ENCODE data around the gene LMO7.

Gene LMO7

DNA sequence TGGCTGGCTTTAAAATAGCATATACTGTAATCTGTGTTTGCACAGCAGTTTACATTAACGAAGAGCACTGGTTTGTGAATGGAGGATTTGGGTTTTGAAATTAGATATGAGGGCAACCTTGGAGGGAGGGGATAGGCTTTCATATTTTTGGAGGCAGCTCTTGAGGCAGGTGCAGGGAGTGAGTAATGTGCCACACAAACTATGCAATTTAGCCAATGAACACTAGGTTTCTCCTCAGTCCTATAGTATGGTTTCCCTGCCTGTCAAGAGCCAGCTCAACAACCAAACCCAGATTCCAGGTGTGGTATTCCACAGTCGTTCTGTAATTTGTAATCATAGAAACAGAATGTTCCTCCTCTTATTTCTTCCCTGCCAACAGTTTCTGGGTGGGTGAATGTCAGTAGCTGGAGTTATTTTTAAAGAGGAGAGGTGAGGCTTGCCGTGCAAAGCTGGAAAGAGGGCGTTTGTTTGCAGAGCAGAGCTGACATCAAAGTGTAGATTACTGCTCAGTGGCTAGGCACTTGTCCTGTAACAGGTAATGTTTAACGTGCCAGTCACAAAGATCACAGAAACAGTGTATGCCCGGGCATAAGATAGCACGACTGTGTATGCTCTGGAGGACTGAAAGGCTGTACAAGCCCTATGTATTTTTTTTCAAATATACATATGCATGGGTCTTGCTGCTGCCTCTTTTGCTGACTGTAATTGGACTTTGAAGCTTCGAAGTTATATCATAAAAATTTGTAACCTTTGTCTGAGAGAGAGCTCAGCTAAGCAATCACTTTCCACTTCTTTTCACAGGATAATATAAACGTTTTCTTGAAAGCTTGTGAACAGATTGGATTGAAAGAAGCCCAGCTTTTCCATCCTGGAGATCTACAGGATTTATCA, 124.2 kb downstream of the LMO7 start:
- H3K36me3 ChIP-seq (ENCODE audit: control insufficient read depth, insufficient read depth, low read length): no peaks in the 10 kb centered on the region
- H3K4me3 ChIP-seq (ENCODE audit: low read depth, low read length): no peak overlapping the region
- H3K9me3 ChIP-seq (ENCODE audit: control insufficient read depth, insufficient read depth, low read length): no peaks in the 10 kb centered on the region
- no peaks in the 10 kb centered on the region for H3K27me3 ChIP-seq (ENCODE audit: control insufficient read depth, insufficient read depth, low read length)
- H3K9ac ChIP-seq (ENCODE audit: low read depth, low read length): no peak overlapping the region
- no peak overlapping the region for H3K27ac ChIP-seq (ENCODE audit: low read depth, low read length)
- no peaks in the 10 kb centered on the region for H3K4me1 ChIP-seq (ENCODE audit: control insufficient read depth, insufficient read depth, low read length)

GRCh38 chr13:75761369-75761768, 125.2 kb downstream of the LMO7 start:
- Histone ChIP-seq H3K27ac (ENCODE audit: low read depth, low read length) (no peak overlapping the region), H3K4me1 (ENCODE audit: control insufficient read depth, insufficient read depth, low read length) (no peaks in the 10 kb centered on the region), H3K27me3 (ENCODE audit: control insufficient read depth, insufficient read depth, low read length) (no peaks in the 10 kb centered on the region), H3K9ac (ENCODE audit: low read depth, low read length) (no peak overlapping the region), H3K4me3 (ENCODE audit: low read depth, low read length) (no peak overlapping the region), H3K9me3 (ENCODE audit: control insufficient read depth, insufficient read depth, low read length) (no peaks in the 10 kb centered on the region), H3K36me3 (ENCODE audit: control insufficient read depth, insufficient read depth, low read length) (no peaks in the 10 kb centered on the region)

- H3K9ac ChIP-seq (ENCODE audit: low read depth, low read length): no peak overlapping the region
- no peaks in the 10 kb centered on the region for H3K27me3 ChIP-seq (ENCODE audit: control insufficient read depth, insufficient read depth, low read length)
- H3K4me3 ChIP-seq (ENCODE audit: low read depth, low read length): no peak overlapping the region
- H3K9me3 ChIP-seq (ENCODE audit: control insufficient read depth, insufficient read depth, low read length): no peaks in the 10 kb centered on the region
- H3K36me3 ChIP-seq (ENCODE audit: control insufficient read depth, insufficient read depth, low read length): no peaks in the 10 kb centered on the region
- no peak overlapping the region for H3K27ac ChIP-seq (ENCODE audit: low read depth, low read length)
- H3K4me1 ChIP-seq (ENCODE audit: control insufficient read depth, insufficient read depth, low read length): no peaks in the 10 kb centered on the region
Measured at GRCh38 chr13:75762076-75762937, 126.2 kb downstream of the LMO7 start.

- H3K9me3 ChIP-seq (ENCODE audit: control insufficient read depth, insufficient read depth, low read length): no peaks in the 10 kb centered on the region
- no peak overlapping the region for H3K27ac ChIP-seq (ENCODE audit: low read depth, low read length)
- H3K27me3 ChIP-seq (ENCODE audit: control insufficient read depth, insufficient read depth, low read length): no peaks in the 10 kb centered on the region
- no peaks in the 10 kb centered on the region for H3K36me3 ChIP-seq (ENCODE audit: control insufficient read depth, insufficient read depth, low read length)
- no peaks in the 10 kb centered on the region for H3K4me1 ChIP-seq (ENCODE audit: control insufficient read depth, insufficient read depth, low read length)
- H3K9ac ChIP-seq (ENCODE audit: low read depth, low read length): no peak overlapping the region
- no peak overlapping the region for H3K4me3 ChIP-seq (ENCODE audit: low read depth, low read length)
Measured at GRCh38 chr13:75762955-75763354, 126.8 kb downstream of the LMO7 start.

DNA sequence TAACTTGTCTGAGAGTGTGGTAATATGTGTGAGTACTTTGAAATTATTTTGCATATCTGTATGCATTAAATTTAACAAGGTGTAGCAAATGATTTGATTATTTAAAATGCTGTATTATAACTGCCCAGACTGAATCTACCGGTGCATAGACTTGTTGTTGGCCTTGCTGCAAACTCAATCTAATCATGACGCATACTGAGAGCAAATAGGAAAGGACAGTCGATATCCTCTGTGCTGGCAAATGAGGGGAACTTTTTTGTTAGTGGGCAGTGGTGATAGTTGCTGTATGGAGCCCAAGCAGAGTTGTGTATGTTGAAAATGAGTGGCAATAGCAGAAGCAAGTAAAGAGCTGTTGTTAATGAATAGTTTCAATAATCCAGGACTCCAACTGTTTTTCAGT, 127.4 kb downstream of the LMO7 start:
- Histone ChIP-seq H3K4me1 (ENCODE audit: control insufficient read depth, insufficient read depth, low read length) (no peaks in the 10 kb centered on the region), H3K36me3 (ENCODE audit: control insufficient read depth, insufficient read depth, low read length) (no peaks in the 10 kb centered on the region), H3K9ac (ENCODE audit: low read depth, low read length) (no peak overlapping the region), H3K27ac (ENCODE audit: low read depth, low read length) (no peak overlapping the region), H3K27me3 (ENCODE audit: control insufficient read depth, insufficient read depth, low read length) (no peaks in the 10 kb centered on the region), H3K9me3 (ENCODE audit: control insufficient read depth, insufficient read depth, low read length) (no peaks in the 10 kb centered on the region), H3K4me3 (ENCODE audit: low read depth, low read length) (no peak overlapping the region)

DNA sequence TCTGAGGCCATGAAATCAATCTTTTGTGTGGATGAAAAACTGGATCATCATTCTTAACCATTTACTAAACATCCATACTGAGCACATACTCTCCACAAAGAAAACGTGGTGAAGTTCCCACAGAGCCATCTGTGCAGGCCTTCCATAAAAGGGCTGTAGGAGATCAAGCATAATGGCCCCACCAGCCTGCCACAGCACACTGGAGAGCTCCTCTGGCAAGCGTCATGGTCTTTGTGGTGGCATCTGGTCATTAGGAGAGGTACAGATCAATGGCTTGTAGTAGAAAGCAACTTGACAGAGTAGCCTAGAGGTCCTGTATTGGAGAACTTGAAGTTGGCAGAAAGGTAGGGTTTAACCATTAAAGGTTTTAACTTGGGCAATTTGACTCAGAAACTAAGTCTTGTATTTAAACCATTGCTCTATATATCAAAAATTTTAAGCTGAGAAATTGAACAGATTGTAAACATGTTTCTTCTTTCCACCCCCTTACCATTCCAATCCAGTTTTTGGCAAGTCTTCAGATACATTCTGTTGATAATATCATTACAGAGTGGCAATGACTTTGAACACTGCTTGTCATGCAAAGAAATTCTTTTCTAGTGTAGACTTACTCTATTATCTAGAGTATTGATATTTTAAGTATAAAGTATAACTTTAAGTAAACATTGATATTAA, 128.3 kb downstream of the LMO7 start:
- Histone ChIP-seq H3K36me3 (ENCODE audit: control insufficient read depth, insufficient read depth, low read length) (no peaks in the 10 kb centered on the region), H3K9me3 (ENCODE audit: control insufficient read depth, insufficient read depth, low read length) (no peaks in the 10 kb centered on the region), H3K27ac (ENCODE audit: low read depth, low read length) (no peak overlapping the region), H3K9ac (ENCODE audit: low read depth, low read length) (no peak overlapping the region), H3K27me3 (ENCODE audit: control insufficient read depth, insufficient read depth, low read length) (no peaks in the 10 kb centered on the region), H3K4me3 (ENCODE audit: low read depth, low read length) (no peak overlapping the region), H3K4me1 (ENCODE audit: control insufficient read depth, insufficient read depth, low read length) (peaks cover 6% of the 10 kb centered on the region; the same call in 1 of the 2 replicates)

DNA sequence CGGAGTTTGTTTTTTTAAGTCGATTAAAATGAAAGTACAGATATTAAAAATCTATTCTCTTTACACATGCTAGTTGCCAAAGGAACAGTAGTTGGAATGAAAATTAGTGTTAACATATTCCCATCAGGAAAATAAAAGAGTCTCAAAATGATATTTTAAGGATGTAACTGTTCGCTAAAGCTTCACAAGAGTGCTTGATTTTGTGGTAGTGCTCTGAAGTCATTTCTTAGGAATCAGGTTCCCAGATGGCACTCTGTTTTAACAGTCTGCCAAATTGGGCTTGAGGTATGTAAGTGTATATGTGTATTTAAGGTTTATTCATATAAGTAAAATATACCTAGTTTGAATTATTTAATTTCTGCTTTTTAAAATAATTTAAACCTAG, 128.8 kb downstream of the LMO7 start:
- no peak overlapping the region for H3K27ac ChIP-seq (ENCODE audit: low read depth, low read length)
- H3K27me3 ChIP-seq (ENCODE audit: control insufficient read depth, insufficient read depth, low read length): no peaks in the 10 kb centered on the region

DNA sequence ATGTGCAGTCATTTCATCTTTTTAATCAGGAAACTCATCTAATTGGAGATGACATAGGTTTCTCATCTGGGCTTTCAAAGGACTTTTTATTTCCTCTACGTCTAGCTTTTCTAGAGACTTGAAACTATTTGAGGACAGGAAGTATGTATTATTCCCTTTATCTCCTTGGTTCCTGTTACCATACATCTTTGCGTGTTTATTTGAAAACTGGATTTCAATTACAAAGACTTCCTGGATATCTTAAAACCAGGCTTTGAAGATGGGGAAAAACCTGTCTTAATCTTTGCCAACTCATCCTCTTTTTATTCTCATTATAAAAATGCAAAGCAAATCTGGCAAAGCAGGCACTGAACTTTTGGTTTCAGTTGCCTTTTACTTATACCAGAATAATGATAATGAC, 130.5 kb downstream of the LMO7 start:
- H3K4me3 ChIP-seq (ENCODE audit: low read depth, low read length): no peak overlapping the region
- no peaks in the 10 kb centered on the region for H3K9me3 ChIP-seq (ENCODE audit: control insufficient read depth, insufficient read depth, low read length)
- H3K36me3 ChIP-seq (ENCODE audit: control insufficient read depth, insufficient read depth, low read length): no peaks in the 10 kb centered on the region
- H3K27me3 ChIP-seq (ENCODE audit: control insufficient read depth, insufficient read depth, low read length): no peaks in the 10 kb centered on the region
- H3K27ac ChIP-seq (ENCODE audit: low read depth, low read length): no peak overlapping the region
- peaks cover 6% of the 10 kb centered on the region; the same call in 1 of the 2 replicates for H3K4me1 ChIP-seq (ENCODE audit: control insufficient read depth, insufficient read depth, low read length)
- H3K9ac ChIP-seq (ENCODE audit: low read depth, low read length): no peak overlapping the region

More for the DNA sequence above, 128.8 kb downstream of the LMO7 start:
- Histone ChIP-seq H3K4me3 (ENCODE audit: low read depth, low read length) (no peak overlapping the region), H3K4me1 (ENCODE audit: control insufficient read depth, insufficient read depth, low read length) (peaks cover 6% of the 10 kb centered on the region; the same call in 1 of the 2 replicates), H3K36me3 (ENCODE audit: control insufficient read depth, insufficient read depth, low read length) (no peaks in the 10 kb centered on the region), H3K9ac (ENCODE audit: low read depth, low read length) (no peak overlapping the region), H3K9me3 (ENCODE audit: control insufficient read depth, insufficient read depth, low read length) (no peaks in the 10 kb centered on the region)

GRCh38 chr13:75769141-75769905, 133.2 kb downstream of the LMO7 start:
- Histone ChIP-seq H3K27ac (ENCODE audit: low read depth, low read length) (no peak overlapping the region), H3K9me3 (ENCODE audit: control insufficient read depth, insufficient read depth, low read length) (no peaks in the 10 kb centered on the region), H3K4me1 (ENCODE audit: control insufficient read depth, insufficient read depth, low read length) (peaks cover 6% of the 10 kb centered on the region; the same call in 1 of the 2 replicates), H3K4me3 (ENCODE audit: low read depth, low read length) (no peak overlapping the region), H3K36me3 (ENCODE audit: control insufficient read depth, insufficient read depth, low read length) (no peaks in the 10 kb centered on the region), H3K27me3 (ENCODE audit: control insufficient read depth, insufficient read depth, low read length) (no peaks in the 10 kb centered on the region), H3K9ac (ENCODE audit: low read depth, low read length) (no peak overlapping the region)

- Histone ChIP-seq H3K36me3 (ENCODE audit: control insufficient read depth, insufficient read depth, low read length) (no peaks in the 10 kb centered on the region), H3K4me1 (ENCODE audit: control insufficient read depth, insufficient read depth, low read length) (peaks cover 6% of the 10 kb centered on the region; the same call in 1 of the 2 replicates), H3K4me3 (ENCODE audit: low read depth, low read length) (no peak overlapping the region), H3K27ac (ENCODE audit: low read depth, low read length) (no peak overlapping the region), H3K9ac (ENCODE audit: low read depth, low read length) (no peak overlapping the region), H3K9me3 (ENCODE audit: control insufficient read depth, insufficient read depth, low read length) (no peaks in the 10 kb centered on the region), H3K27me3 (ENCODE audit: control insufficient read depth, insufficient read depth, low read length) (no peaks in the 10 kb centered on the region)
Measured at GRCh38 chr13:75770164-75770563, 134.0 kb downstream of the LMO7 start.

Measured in HUES48 (cell line).